Measurements from ENCODE around the gene EPHA7. TPM values are rescaled to one million over a fixed set of nuclear protein-coding genes. Genes with fewer than 3 reads are reported as not detected.

Gene EPHA7
- total RNA-seq, 6 experiments from 2014 or later = 0.03 TPM; not detected in 5

GRCh38 chr6:93235775-93236174, 183.6 kb downstream of the EPHA7 start:
- no peaks in the 10 kb centered on the region for H3K27me3 Mint-ChIP-seq (ENCODE audit: insufficient read depth)
- no peak overlapping the region for H3K27ac Mint-ChIP-seq
- H3K36me3 Mint-ChIP-seq (ENCODE audit: low read depth) = no peaks in the 10 kb centered on the region
- H3K9me3 Mint-ChIP-seq = peaks cover 53% of the 10 kb centered on the region
- no peak for TF ChIP-seq CTCF (IDR thresholded peaks at IDR 0.05)
- DNase-seq = no peak
- no peaks in the 10 kb centered on the region for H3K4me1 Mint-ChIP-seq (ENCODE audit: low read depth)
- no peak overlapping the region for H3K4me3 Mint-ChIP-seq

GRCh38 chr6:93226822-93227221, 192.5 kb downstream of the EPHA7 start:
- no peaks in the 10 kb centered on the region for H3K27me3 Mint-ChIP-seq (ENCODE audit: insufficient read depth)
- H3K9me3 Mint-ChIP-seq = peaks cover 15% of the 10 kb centered on the region; the same call in 1 of the 2 replicates
- H3K4me1 Mint-ChIP-seq (ENCODE audit: low read depth) = no peaks in the 10 kb centered on the region
- H3K4me3 Mint-ChIP-seq = no peak overlapping the region
- no peaks in the 10 kb centered on the region for H3K36me3 Mint-ChIP-seq (ENCODE audit: low read depth)
- H3K27ac Mint-ChIP-seq = no peak overlapping the region
- DNase-seq = no peak
- no peak for TF ChIP-seq CTCF (IDR thresholded peaks at IDR 0.05)

- DNase-seq = no peak
- Mint-ChIP-seq H3K4me1 (ENCODE audit: low read depth) (no peaks in the 10 kb centered on the region), H3K27ac (no peak overlapping the region), H3K4me3 (no peak overlapping the region), H3K36me3 (ENCODE audit: low read depth) (no peaks in the 10 kb centered on the region), H3K9me3 (peaks cover 36% of the 10 kb centered on the region), H3K27me3 (ENCODE audit: insufficient read depth) (no peaks in the 10 kb centered on the region)
- no peak for TF ChIP-seq CTCF (IDR thresholded peaks at IDR 0.05)
These were observed 197.1 kb downstream of the EPHA7 start for GRCh38 chr6:93222071-93222851.

- Mint-ChIP-seq H3K27ac (no peak overlapping the region), H3K27me3 (ENCODE audit: insufficient read depth) (no peaks in the 10 kb centered on the region), H3K9me3 (peaks cover 55% of the 10 kb centered on the region), H3K4me1 (ENCODE audit: low read depth) (no peaks in the 10 kb centered on the region), H3K36me3 (ENCODE audit: low read depth) (no peaks in the 10 kb centered on the region), H3K4me3 (no peak overlapping the region)
- DNase-seq = no peak
- TF ChIP-seq CTCF (IDR thresholded peaks at IDR 0.05) = no peak
These were observed 199.9 kb downstream of the EPHA7 start for GRCh38 chr6:93219447-93219846.

- no peak for TF ChIP-seq CTCF (IDR thresholded peaks at IDR 0.05)
- no peak for DNase-seq
- Mint-ChIP-seq H3K4me1 (ENCODE audit: low read depth) (no peaks in the 10 kb centered on the region), H3K4me3 (no peak overlapping the region), H3K27me3 (ENCODE audit: insufficient read depth) (no peaks in the 10 kb centered on the region), H3K27ac (no peak overlapping the region), H3K9me3 (peaks cover 57% of the 10 kb centered on the region), H3K36me3 (ENCODE audit: low read depth) (no peaks in the 10 kb centered on the region)
These were observed 201.3 kb downstream of the EPHA7 start for GRCh38 chr6:93218096-93218495.
